GM21515 (cell line): ENCODE results near the gene SETD2.

ENCODE experiments used
- ATAC-seq: cut with Tn5 transposase; IDR thresholded peaks from one replicate; pipeline ENCODE4 v1.9.1; 2021; ENCODE audit not compliant: unreplicated experiment

SETD2 gene

DNA sequence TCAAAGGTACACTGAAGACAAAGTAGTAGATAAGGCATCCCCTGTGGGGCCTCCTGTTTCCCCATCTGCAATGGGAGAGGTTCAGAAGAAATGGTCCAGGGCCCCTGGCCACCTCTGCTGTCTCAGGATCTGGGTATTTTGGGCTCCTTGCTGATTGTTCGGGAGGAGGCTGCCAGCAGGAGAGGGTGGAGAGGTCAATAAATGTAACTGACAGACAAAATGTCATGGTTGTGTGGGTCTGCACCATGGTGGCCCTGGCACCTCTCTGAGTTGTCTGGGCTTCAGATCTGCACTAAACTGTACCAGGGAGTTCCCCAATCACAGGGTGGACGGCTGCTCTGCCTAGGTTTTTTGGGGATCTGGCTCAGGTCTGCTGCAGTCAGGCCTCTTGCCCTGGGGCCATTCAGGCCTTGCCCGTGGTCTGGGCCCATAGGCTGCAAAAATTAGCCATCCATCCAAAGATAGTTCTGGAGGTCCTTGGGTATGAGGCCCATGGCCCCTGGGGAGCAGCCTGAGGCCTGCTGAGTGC is 177.1 kb downstream of the SETD2 start:
- no peak for ATAC-seq

- no peak for ATAC-seq
Measured at GRCh38 chr3:46986055-46986730, 177.7 kb downstream of the SETD2 start.

DNA sequence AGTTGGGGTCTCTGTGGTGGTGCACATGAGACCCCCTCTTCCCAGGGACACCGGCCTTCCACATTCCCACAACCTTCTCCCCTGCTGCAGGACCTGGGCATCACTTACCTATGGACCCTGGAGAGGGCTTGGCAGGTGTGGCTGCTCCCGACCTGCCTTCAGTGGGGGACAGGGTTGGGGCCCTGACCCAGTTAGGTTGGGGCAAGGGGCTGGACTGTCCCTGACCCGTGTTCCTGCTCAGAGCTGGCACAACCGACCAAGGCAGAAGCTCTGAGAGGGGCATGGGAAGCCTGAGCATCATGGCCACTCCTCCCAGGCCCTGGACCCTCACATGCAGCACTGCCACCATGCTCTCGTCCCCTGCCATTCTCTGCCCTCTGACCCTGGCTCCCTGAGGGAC is 178.3 kb downstream of the SETD2 start:
- ATAC-seq, result no peak

- no peak for ATAC-seq
Measured at GRCh38 chr3:46984591-46985459, 179.1 kb downstream of the SETD2 start.

- ATAC-seq, result no peak
Measured at GRCh38 chr3:46982546-46982945, 181.4 kb downstream of the SETD2 start.

DNA sequence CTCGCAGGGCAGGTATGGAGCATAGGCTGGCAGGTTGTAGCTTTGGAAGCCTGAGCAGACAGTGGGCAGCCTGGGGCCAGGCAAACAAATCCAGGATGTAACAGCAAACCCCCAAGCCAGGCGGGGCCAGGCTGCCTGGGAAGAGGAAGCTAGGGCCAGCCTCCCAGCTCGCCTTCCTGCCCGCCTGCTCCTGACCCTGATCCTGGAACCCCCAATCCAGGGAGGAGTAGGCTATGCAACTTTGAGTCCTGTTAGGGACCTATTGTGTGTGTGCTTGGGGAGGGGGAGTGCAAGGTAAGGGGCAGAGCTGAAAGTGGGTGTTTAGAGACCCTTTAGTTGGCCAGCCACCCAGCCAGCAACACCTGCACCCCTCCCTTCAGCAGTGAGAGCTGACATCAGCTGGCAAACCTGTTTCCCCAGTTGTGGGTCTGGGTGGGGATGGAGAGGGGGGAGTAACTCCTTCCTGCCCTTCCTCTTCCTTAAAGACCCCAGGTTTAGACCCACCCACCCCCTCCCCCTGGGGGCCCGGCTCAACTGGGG is 181.9 kb downstream of the SETD2 start:
- ATAC-seq, result no peak

- ATAC-seq, result peak; percentile 0
Measured at GRCh38 chr3:46979958-46980497, 183.9 kb downstream of the SETD2 start.

GRCh38 chr3:46978985-46979944 is 184.6 kb downstream of the SETD2 start, which contains the start of gene NBEAL2:
Gene NBEAL2, plus strand, starts transcription at chr3:46979666. Its CDS starts 196 bp downstream, at chr3:46979862.
- peak; percentile 62 for ATAC-seq

- no peak for ATAC-seq
Measured at GRCh38 chr3:46978381-46978780, 185.5 kb downstream of the SETD2 start.

GRCh38 chr3:46977811-46978195 is 186.1 kb downstream of the SETD2 start:
- ATAC-seq, result no peak

- peak; percentile 61 for ATAC-seq
Measured at GRCh38 chr3:46976326-46977190, 187.4 kb downstream of the SETD2 start, which contains the start of gene CCDC12. Gene CCDC12, minus strand, starts transcription at chr3:46976745. Its CDS starts 13 bp downstream, at chr3:46976732.

- no peak for ATAC-seq
Measured at GRCh38 chr3:46974421-46975171, 189.3 kb downstream of the SETD2 start.

GRCh38 chr3:46972396-46972795 is 191.5 kb downstream of the SETD2 start:
- ATAC-seq, result no peak

DNA sequence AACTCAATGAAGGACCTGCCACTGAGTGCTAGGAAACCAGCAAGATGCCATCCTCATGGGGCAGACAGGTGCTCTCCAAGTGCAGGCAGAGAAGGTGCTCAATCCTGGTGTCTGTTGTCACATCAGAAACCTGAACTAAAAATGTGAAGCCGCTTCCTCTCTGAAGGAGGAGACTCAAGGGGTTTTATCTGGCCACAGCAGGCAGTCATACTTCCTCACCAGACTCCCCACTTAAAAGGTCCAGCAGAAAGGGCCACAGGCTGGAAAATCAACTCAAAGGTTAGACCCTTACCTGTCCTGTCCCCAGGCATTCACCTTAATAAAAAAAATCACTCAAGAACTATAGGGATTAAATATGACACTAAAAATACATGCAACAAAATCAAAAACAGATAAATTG is 192.2 kb downstream of the SETD2 start:
- ATAC-seq, result no peak

DNA sequence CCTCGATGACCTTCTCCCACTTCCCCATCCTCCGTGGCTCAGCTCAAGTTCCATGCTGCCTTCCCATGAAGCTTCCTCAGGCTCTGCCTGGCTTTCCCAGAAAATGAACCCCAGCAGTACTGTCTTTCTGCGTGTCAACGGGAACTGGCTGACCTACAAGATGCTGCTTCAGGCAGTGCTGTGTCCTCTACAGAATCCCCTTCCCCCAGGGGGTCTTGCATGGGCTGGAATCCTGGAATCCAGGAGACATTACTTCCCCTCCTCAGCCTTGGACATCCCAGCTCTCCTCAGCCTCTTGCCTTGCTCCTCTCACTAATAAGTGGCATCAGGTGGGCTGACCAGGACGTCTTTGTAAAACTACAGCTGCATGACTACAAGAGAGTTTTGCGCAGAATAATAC is 192.8 kb downstream of the SETD2 start:
- ATAC-seq, result no peak

- no peak for ATAC-seq
Measured at GRCh38 chr3:46970391-46971091, 193.4 kb downstream of the SETD2 start.

GRCh38 chr3:46968783-46969428 is 195.0 kb downstream of the SETD2 start:
- no peak for ATAC-seq
